GM19395 (cell line): ENCODE measurements around the gene PHTF1.

Experiments used
- ATAC-seq: cut with Tn5 transposase; IDR thresholded peaks from one replicate; pipeline ENCODE4 v1.9.1; 2021; ENCODE audit warnings: mild to moderate bottlenecking, moderate library complexity; ENCODE audit not compliant: unreplicated experiment

Gene PHTF1

DNA sequence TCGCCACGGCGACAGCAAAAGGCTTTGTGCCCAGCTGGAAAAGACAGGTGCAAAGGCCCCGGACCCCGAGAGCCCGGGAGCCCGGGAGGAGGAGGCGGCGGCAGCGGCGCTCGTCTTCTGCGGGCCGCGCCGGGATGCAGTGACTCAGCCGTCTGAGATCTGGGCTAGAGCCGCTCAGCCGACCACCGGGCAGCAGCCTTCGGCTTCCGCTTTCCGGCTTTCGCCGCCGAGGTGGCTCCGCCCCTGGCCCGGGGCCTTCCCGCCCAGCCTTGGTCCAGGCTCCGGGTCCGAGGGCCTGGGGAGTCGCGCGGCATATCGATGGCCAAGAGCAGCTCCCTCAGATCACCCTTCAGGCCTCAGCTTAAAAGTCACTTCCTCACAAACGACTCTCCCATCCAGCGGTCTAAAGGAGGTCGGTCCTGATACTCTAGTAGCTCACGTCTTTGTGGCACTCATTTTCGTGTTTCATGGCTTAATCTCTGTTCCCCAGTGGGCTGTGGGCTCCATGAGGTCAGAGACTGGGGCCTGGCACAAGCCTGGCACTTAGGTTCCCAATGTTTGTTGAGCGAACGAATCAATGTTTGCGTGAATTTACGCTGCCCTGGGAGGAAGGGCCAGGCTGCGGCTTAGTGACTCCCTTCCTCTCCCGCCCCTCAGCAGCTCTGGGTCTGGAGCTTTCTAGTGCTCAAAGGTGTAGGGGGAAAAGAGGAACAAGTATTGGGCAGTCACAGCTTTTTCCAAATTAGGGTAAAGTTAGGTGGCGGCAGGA is at the start of gene PHTF1:
PHTF1 (minus strand) TSS at position 154 of the 769 bp plus-strand sequence. CDS start 783 bp downstream, outside the sequence.
- ATAC-seq, result peak; percentile 86

DNA sequence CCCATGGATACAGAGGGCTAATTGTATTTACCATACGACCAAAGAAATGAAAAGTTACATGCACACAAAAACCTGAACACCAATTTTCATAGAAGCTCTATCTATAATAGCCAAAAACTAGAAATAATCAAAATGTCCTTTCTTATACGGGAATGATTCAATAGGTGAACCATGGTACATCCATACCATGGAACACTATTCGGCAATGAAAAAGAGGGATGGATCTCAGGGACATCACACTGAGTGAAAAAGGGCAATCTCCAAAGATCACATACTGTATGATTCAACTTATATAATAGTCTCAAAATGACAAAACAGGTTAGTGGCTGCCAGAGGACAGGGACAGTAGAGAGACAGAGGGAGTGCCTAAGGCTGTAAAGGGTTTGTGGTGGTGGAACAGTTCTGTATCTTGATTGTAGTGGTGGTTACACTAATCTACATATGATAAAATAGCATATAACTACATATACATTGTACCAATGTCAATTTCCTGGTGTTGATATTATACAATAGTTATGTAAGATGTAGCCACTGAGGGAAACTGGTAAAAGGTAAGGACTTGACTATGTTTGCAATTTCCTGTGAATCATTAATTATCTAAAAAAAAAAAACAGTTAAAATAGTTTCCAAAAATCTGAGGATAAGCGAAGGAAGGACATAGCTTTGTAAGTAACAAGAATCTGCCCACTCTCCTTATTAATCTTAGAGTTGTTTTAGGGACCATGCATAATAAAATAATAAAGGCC is 49.3 kb upstream of the PHTF1 start:
- ATAC-seq, result no peak

DNA sequence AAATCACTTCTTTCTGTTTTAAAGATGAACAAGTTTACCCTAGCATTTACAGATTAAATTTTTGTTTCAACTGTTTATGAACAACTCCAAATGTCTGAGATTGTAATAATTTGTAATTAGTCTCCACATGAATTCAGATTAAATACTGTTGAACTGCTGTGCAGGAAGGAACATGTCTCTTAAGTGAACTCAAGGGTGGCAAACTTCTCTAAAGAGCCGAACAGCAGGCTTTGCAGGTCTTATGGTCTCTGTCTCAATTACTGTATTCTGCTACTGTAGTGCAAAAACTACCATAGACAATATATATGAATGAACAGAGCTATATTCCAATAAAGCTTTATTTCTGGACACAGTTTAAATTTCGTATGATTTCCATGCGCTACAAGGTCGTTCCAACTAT is 46.4 kb upstream of the PHTF1 start:
- no peak for ATAC-seq

DNA sequence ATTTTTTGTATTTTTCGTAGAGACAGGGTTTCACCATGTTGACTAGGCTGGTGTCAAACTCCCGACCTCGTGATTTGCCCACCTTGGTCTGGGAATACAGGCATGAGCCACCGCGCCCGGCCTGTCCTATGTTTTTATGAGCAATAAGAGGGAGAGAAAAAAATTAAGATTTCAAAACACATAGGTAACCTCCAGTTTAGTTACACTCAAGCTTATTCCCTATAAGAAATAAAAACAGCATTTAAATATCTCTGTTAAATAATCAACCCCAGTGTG is 45.9 kb upstream of the PHTF1 start:
- ATAC-seq, result no peak

DNA sequence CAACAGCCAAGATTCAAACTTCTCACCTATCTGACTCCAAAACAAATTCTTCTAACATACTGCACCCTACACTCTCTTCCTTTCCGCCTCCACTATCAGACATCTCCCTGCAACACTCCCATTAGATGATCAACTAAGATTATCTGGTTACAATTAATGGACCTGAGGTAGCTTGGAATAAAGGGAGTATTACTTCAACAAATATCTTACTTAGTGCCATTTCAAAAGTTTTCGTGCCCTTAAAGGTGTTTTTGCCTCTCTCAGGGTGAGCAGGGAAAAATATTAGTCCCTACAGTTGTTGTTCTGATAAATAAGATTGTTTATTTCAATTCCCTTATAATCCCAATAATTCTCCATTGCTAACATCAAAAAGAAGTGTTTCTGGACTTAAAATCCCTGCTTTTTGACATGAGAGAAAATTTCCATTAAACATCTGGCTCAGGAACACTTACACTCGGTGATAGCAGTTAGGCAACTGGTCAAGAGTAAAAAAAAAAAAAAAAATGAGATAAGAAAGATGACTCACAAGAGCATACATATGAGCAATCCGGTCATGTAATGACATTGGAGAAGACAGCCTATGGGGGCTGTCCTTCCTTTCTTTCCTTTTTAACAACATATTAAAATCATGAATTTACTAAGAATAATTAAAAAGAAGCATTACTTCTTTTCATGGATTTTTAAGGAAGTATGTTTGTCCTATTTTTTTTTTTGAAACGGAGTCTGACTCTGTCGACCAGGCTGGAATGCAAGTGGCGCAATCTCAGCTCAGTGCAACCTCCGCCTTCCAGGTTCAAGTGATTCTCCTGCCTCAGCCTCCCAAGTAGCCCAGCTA is 45.4 kb upstream of the PHTF1 start:
- no peak for ATAC-seq

DNA sequence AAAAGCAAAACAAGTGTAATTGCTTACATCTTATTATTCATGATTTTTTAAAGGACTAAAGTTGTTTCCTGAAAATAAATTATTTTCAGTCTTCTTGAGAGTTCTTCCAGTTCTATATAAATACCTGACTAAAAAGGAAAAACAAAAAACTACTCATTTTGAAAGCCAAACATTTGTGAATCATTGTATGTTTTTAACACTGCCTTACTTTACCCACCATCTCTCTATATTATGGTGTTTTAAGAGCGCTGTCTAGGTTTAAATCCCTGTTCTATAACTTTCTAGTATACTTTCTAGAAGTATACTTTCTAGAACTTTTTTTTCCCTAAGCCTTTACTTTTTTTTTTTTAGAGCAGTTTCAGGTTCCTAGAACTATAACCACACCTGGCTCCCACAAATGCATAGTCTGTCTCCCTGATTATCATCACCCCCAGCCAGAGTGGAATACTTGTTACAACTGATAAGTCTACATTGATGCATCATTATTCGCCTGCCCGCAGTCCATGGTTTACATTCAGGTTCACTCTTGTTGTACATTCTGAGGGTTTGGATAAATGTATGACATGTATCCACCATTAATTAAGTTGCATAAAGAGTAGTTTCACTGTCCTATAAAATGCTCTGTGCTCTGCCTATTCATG is 43.2 kb upstream of the PHTF1 start:
- ATAC-seq, result no peak

DNA sequence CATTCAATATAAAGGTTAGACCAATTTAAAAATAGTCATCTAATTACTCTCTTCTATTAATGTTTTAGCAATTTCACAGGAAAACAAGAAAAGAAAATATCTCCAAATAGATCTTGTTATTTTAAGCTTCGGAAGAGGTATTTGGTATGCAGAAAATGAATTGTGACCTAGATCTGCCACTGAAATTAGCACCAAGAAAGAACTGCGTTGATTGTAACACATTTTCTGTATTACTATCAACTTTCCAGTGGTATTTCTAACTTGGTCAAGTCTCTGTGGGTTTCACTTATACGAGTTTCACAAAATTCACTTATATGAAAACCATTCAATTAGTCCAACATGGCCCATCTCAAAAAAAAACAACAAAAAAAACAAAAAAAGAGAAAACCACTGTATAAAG is 41.2 kb upstream of the PHTF1 start:
- no peak for ATAC-seq

DNA sequence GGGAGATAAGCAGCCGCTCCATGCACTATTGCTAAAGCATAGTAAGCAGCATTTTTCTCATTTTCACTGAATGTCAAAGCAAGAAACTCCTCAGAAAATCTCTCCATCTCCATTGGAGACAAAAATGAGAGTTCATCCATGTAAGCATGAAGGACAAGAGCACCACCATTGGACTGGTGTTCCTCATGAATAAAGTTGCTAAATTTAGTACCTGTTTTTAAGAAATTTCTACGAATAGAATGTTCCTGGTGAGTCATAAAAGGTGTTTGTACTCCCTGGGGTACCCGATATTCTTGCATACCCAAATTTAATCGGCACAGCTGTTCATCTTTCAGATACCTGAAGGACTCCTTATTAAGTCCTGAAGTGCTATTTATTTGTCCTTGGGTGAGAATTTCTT is 38.2 kb upstream of the PHTF1 start:
- no peak for ATAC-seq

DNA sequence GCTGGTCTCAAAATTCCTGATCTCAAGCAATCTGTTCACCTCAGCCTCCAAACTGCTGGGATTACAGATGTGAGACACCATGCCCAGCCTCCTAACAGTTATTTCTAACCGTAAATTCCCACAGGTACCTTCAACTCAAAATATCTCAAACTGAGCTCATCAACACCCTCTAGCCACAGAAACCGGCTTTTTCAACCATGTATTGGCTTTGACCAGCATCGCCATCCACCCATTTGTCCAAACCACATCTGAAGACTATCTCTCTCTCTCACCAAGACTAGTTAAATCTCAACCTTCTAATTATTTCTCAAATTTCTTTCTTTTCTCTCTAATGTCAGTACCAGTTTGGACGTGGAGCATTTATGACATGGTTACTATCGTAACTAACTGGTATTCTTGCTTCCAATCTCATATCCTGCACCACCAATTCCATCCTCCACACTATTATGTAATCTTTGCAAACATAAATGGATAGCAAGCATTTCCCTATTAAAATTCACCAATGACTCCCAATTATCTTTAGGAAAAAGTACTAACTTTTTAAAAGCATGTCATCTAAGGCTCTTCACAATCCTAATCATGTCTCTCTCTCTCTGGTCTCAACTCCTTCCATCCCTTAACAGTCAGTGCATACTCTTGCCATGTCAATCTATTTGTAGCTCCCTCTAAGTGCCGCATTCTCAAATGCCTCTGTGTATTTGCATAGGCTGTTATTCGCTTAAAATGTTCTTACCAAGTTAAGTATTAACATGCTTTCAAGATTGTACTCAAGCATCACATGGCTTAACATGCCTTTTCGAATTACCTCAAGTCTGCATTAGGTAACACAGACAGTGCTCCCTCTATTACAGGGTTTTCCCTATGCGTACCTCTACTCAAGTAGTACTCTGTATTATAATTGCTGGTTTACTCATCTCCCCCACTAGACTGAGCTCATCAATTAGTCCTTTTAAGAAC is 34.9 kb upstream of the PHTF1 start:
- ATAC-seq, result peak; percentile 83

DNA sequence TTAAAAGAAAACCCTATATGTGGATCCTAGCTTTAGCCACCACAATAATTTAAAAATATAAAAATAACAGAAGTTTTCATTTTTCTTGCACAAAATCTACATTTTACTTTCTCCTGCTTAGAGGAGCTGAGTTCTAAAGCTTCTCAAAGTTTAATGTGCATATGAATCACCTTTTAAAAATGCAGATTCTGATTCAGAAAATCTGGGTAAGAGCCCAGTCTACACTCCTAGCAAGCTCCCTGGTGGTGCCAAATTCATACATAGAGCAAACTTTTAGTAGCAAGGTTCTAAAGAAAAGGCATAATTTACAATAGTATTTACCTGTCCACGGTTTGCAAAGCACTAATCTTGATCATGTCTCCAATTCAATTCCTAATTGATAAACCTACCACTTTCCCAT is 33.7 kb upstream of the PHTF1 start:
- ATAC-seq, result no peak

DNA sequence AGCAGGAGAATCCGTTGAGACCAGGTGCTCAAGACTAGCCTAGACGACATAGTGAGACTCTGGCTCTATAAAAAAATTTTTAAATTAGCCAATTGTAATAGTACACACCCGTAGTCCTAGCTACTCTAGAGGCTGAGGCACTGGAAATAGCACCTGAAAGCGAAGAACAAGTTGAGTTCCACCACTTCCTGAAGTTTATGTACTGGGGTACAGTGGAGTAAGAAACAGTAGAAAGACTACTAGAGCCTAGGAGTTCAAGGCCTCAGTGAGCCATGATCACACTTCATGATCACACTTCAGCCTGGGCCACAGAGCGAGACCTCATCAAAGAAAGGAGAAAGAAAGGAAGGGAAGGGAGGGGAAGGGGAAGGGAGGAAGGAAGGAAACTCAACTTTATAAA is 33.2 kb upstream of the PHTF1 start:
- ATAC-seq, result peak; percentile 62

DNA sequence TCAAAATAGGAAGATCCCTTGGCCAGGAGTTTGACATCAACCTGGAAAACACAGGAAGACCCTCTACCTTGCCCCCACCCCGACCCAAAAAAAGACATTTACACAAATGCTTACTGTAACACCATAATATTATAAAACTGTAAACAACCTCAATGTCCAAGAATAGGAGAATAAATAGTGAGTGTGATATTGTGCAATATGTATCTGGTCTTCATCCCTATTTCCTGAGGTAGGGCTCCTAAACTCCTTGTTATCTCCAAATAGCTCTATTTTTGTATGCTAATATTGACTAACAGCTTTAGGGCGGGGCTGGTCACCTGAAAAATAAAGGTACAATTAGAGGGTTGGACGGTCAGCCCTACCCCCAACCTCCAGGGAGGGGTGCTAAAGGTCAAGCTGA is 29.5 kb upstream of the PHTF1 start:
- ATAC-seq, result no peak

DNA sequence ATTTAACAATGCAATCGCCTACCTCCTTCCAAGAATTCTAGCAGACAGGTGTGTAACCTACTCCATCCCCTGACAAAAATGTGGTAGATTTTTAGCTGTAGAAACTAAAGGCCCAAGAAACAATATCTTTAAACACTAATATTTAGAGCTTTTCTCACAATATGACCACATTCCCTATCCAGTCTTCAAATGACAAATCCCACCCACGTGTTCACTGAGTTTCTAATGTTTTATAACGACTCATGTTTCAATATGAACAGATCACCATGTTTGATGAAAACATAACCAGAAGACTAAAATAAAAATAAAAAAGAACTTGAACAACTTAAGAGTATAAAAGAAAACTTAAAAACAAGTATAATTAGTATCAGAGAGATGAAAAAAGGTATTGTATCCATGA is 28.4 kb upstream of the PHTF1 start:
- ATAC-seq, result no peak

DNA sequence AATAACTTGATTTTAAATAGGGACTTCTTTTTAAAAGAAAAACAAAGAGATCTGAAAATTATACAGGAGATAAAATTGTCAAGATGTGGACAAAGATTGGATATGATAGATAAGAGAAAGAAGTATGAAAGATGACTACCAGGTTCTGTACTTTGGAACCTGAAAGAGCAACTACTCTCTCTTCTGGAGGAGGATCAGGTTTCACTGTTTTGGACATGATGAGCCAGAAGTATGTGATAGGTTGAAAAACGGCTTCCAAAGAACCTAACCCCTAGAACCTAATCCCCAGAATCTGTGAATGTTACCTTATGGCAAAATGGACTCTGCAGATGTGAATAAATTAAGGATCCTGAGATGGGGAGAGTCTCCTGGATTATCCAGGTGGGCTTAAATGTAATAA is 26.8 kb upstream of the PHTF1 start:
- ATAC-seq, result no peak

DNA sequence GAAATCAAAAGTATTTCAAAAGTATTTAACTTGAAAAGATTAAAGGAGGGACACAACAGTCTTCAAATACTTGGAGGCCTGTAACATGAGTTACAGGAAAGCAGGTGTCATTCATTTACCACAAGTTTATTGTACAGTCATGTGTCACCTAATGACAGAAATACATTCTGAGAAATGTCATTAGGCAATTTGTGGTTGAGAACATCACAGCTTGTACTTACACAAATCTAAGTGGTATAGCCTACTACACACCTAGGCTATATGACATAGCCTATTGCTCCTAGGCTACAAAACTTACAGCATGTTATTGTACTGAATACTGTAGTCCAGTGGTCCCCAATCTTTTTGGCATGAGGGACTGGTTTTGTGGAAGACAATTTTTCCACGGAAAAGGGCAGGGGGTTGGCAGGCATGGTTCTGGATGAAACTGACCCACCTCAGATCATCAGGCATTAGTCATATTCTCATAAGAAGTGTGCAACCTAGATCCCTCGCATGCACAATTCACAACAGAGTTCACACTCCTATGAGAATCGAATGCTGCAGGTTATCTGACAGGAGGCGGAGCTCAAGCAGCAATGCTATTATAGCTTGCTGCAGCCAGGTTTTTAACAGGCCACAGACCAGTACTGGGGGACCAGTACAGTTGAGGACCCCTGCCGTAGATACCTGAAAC is 25.0 kb upstream of the PHTF1 start:
- ATAC-seq, result peak; percentile 77

DNA sequence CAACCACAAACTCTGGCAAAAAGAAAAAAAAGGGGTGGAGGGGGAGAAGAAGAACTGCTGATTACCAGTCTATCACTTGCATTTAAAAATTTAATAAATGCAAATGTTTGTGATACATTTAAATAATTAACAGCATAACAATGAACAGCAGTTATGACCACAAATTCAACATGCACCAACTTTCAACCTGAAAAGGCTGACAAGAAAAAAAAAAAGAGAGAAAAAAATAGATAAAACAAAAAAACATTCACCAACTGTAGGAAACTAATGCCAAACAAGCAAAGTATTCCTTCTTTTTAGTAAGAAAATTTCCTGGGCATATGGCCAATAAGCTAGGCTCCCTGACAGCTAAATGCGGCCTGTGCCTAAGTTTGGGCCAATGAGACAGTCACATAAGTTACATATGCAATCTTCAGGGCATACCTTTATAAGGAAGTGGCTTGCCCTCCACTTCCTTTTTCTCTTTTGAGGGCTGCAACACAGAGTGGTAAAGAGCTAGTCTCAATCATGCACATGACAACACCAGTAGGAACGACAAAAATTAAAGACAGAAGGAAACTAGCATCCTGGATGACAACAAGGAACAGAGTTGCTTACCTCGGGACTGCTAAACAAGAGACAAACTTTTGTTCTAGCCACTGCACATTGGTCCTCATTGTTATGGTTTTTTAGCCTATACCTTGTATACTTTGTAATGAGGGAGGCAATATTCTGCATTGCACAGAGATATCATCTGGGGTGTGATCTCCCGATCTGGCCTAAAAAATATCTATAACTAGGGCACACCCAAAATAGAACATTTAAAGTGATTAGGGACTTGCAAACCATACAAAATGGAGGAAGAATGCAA is 24.2 kb upstream of the PHTF1 start:
- peak; percentile 81 for ATAC-seq

DNA sequence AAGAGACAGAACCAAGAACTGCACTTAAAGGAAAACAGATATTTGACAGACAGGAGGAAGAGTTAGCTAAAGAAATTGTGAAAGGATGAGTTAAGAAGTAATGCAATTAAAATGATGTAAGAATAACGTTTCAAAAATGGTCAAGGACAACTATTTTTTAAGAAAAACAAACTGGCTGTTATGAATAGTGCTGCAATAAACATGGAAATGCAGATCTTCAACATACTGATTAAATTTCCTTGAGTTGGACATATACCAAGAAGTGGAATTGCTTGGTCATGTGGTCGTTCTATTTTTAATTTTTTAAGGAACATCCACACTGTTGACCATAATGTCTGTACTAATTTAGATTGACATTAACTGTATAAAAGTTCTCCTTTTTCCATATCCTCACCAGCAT is 23.1 kb upstream of the PHTF1 start:
- no peak for ATAC-seq

DNA sequence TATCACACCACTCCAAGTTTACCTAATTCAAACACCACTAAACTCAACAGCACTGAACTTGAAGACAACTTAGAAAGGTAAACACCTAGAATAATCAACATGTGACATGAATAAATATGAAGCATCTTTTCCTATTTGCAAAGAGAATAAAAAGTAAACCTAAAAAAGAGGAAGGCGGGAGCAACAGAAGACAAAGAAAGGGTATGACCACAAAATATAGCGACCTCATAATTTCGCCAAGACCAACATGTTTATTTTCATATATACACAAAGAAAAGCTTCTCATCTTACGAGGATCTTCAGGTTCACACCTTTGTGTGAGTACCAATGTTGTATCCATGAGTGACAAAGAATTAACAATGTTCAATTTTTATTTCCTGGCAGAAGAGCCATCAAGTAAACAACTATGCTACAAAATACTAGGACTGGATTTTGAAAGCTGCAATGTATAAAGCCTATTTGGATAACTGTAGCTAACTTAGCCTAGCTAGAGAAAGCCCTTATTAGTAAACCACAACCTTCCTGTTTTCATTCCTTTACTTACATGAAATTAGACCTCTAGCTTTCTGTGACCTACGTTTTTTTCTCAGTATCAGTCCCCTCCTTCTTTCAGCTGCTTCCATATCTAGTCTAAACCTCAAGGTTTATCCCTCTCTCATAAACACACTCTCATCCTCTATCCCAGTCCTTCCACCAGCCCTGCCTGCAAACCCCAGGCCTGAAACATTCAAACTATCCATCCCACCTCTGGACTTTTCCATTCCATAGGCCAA is 21.3 kb upstream of the PHTF1 start:
- ATAC-seq, result peak; percentile 66
